Occipital lobe (tissue), 2 donors: ENCODE data around the gene KRTAP2-1. TPM values are rescaled to one million over a fixed set of nuclear protein-coding genes. Genes with fewer than 3 reads are reported as not detected.
"Not testable (repeated sequence)": the region's sequence is repeated elsewhere in the genome, so short reads cannot be mapped to it uniquely, and the experiment has no call there.

Experiments used
- DNase-seq: peaks from one replicate; lab custom pipeline; 2025; lab: John Stamatoyannopoulos, UW
- total RNA-seq: library from RNA; depleted of rRNA; stranded (reverse); fragments of >200 nt; gene quantifications from one replicate; pipeline ENCODE4 v1.2.3, GENCODE V29; 2014

The KRTAP2-1 gene
- total RNA-seq = not detected

DNA sequence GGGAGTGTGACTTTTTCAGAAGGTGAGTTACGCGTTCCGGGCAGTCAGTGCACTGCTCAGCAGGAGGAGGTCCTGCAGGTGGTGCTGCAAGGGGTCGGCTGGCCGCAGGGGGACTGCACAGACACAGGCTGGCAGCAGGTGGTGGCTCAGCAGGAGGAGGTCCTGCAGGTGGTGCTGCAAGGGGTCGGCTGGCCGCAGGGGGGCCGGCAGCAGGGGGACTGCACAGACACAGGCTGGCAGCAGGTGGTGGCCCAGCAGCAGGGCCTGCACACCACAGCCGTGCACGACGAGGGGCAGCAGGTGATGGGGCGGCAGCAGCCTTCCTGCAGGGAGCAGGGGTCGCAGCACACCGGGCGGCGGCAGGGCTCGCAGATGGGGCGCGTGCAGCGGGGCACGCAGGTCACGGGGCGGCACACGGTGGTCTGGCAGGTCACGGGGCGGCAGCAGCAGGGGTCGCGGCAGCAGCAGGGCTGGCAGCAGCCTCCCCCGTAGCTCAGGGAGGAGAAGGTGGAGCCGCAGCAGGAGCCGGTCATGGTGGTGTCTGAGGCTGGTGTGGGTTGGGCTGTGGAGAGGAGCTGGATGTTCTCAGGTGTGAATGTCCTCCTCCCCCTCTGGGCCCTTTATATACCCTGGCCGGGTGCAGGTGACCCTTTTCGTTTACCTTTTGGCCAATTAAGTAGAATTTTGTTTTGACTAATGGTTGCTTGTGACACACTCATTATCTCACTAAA, at the start of gene KRTAP2-1:
KRTAP2-1 (minus strand) TSS at position 582 of the 731 bp plus-strand sequence; CDS start at position 533, 49 bp downstream.
- not testable (repeated sequence) for DNase-seq

DNA sequence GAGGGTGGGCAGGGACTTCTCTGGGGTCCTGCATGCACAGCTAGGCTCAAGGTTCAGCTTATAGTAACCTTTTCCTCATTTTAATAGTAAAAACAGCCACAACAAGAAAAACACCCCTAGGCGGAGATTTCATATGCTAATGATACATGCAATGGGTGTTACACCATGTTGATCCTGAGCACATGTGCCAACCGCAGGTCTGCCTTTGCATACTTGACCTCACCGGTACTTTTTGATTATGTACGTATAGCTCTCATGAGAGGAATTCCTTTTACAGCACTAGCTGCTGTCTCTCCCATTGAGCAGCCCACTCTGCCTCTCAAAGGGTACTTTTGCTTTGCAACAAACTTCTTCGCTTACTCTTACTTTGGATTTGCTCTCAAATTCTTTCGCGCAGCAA, 48.9 kb upstream of the KRTAP2-1 start:
- no peak for DNase-seq

DNA sequence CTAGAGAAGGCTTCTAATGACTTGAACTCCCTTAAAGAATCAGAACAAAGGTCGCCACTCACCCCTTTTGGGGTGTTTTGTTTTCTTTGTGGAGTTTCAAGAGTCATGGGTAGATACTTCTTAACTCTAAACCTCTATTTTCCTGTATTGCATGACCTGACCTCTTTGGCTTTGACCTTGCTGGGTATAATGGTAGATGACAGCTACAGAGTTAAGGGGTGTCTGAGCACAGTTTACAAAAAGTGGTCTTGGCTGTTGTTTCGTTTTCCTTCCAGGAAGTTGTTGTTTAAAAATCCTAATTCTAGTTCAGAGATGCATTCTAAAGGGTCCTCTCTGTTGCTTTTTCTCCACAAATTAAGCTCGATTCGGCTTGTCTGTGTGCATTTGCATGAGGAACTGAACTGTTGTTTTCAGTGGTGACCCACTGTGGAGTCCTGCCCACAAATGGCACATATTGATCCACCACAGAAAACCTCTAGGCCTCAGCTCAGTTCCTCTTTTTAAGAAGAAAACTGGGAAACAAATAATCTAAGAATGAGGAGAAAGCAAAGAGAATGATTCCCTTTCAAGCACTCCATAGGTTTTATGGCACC, 41.7 kb upstream of the KRTAP2-1 start:
- not testable (repeated sequence) for DNase-seq

- not testable (repeated sequence) for DNase-seq
These were observed 37.2 kb upstream of the KRTAP2-1 start, which contains the start of gene KRTAP4-7 for GRCh38 chr17:41084100-41084856. Gene KRTAP4-7, plus strand, starts transcription at chr17:41084150. Its CDS starts 57 bp downstream, at chr17:41084207.

- DNase-seq = not testable (repeated sequence)
These were observed 36.3 kb upstream of the KRTAP2-1 start for GRCh38 chr17:41083427-41083826.

GRCh38 chr17:41082626-41083025, 35.5 kb upstream of the KRTAP2-1 start:
- no peak for DNase-seq

- no peak for DNase-seq
These were observed 29.7 kb upstream of the KRTAP2-1 start for GRCh38 chr17:41076788-41077187.

GRCh38 chr17:41073676-41074075, 26.6 kb upstream of the KRTAP2-1 start:
- no peak for DNase-seq

- DNase-seq = no peak
These were observed 24.7 kb upstream of the KRTAP2-1 start for GRCh38 chr17:41071606-41072360.

DNA sequence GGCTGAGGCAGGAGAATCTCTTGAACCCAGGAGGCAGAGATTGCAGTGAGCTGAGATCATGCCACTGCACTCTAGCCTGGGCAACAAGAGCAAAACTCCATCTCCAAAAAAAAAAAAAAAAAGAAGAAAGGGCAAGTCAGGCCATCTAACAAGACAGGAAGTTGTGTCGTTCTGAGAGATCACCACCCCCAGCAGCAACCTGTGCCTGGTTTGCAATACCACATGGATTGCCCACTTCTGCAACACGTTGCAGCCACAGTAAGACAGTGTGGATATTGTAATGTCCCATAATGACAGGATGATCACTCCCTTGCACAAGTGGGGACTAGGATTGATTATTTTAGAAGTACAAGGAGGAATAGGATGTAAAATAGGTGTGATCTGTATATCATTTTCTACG, 21.9 kb upstream of the KRTAP2-1 start:
- DNase-seq = no peak

DNA sequence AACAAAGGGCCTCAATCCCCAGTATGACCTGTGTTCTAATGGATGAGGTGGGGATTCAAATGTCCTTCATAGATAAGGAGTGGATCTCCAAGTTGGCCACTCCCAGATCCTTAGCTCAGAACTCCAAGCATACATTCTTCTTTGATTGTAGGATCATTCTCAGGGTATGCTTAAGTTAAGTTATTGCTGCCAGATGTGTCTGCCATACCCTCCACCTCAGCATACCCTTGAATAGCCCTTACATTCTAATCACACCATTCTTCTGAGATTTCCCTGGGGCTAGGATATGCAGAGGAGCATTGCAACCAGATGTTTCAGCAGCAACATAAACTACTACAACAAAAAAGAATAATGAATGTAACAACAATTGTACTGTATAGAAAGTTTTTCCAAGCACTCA, 20.2 kb upstream of the KRTAP2-1 start:
- DNase-seq = no peak

GRCh38 chr17:41065829-41066624, 18.9 kb upstream of the KRTAP2-1 start, which contains the start of gene KRTAP2-4:
Gene KRTAP2-4, minus strand, starts transcription at chr17:41065879. Its CDS starts 34 bp downstream, at chr17:41065845.
- DNase-seq = no peak

GRCh38 chr17:41065016-41065689, 18.0 kb upstream of the KRTAP2-1 start:
- not testable (repeated sequence) for DNase-seq

- no peak for DNase-seq
These were observed 17.2 kb upstream of the KRTAP2-1 start for GRCh38 chr17:41064301-41064700.

GRCh38 chr17:41063449-41063848, 16.3 kb upstream of the KRTAP2-1 start:
- DNase-seq = no peak

DNA sequence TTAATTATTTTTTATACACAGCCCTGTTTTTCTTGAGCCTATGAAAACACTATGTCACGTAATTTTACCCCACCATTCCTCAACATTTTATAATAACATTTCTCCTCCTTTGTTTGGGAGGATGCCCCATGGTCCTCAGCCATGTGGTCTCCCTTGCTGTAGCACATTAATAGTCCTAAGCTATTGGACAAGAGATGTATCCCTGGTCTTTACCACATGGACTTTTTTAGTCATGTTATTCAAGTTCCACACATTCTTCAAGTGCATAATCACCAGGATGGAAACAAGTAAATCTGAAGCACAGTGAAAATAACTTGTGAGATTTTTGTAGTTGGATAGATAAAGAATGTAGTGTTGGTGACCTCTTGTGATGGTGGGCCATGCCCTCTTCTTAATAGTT, 14.8 kb upstream of the KRTAP2-1 start:
- DNase-seq = no peak

GRCh38 chr17:41060052-41060604, 13.0 kb upstream of the KRTAP2-1 start, which contains the start of gene KRTAP2-3:
Gene KRTAP2-3, minus strand, starts transcription at chr17:41060114. Its CDS starts 64 bp downstream, at chr17:41060050.
- no peak for DNase-seq

GRCh38 chr17:41059276-41060051, 12.3 kb upstream of the KRTAP2-1 start:
- DNase-seq = not testable (repeated sequence)

GRCh38 chr17:41058741-41059140, 11.6 kb upstream of the KRTAP2-1 start:
- DNase-seq = no peak
